DMS153 (cell line): ENCODE results near the gene SLC22A23.

Experiments
- DNase-seq: peaks from one replicate; lab custom pipeline; 2025; lab: John Stamatoyannopoulos, UW

SLC22A23 gene

DNA sequence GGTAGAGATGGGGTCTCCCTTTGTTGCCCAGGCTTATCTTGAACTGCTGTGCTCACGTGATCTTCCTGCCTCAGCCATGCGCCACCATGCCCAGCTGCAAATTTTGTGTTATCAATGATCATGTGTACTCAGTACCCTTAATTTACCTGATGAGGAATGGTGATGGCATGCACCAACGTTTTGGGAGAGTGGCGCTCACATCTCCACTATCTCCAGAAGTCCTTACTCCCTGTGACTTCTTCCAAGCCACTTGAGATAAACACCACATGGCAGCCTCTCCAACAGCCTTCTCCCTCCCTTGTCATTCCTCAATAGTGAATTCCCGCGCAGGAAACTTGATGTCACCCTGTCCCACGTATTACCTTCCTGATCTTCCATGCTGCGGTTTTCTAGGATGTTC is 140.0 kb downstream of the SLC22A23 start:
- DNase-seq, result no peak

GRCh38 chr6:3316331-3316730 is 140.5 kb downstream of the SLC22A23 start:
- DNase-seq, result no peak

- DNase-seq, result no peak
Measured at GRCh38 chr6:3315841-3316240, 141.0 kb downstream of the SLC22A23 start.

GRCh38 chr6:3314621-3315467 is 142.0 kb downstream of the SLC22A23 start:
- no peak for DNase-seq

DNA sequence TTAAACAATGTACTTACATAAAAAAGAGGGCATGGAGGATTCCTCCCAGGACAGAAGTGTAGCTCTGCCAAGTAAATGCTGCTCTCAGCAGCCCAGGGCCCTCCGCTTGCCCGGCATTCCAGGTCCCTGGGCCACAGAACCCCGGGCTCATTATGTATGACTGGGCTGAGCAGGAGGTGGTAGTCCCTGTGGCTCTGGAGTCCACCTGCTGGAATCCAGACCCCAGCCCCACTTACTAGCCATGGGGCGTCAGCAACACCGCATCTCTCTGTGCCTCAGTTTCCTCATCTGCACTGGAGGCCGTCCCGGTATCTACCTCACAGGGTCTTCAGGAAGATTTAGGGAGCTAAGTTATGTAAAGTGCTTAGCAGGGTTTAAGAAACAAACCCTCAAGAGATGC is 142.7 kb downstream of the SLC22A23 start:
- DNase-seq, result no peak

- no peak for DNase-seq
Measured at GRCh38 chr6:3312604-3313231, 144.1 kb downstream of the SLC22A23 start.

DNA sequence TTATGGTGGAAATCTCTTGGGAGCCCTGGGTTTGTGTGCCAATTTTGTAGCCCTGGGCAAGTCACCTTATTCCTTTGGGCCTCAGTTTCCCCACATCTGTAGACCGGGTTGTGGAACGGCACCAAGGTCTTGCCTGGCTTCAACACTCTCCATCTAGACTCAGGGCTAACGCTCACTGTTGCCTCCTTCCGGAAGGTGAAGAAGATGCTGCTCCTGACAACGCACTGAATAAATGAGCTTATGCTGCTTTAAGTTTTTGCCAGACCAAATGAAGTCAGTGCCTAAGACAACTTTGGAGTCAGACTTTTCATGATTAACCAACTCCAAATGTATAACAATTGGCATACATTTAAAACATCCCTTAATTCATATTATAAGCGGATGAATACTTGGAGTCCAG is 145.0 kb downstream of the SLC22A23 start:
- DNase-seq, result no peak

DNA sequence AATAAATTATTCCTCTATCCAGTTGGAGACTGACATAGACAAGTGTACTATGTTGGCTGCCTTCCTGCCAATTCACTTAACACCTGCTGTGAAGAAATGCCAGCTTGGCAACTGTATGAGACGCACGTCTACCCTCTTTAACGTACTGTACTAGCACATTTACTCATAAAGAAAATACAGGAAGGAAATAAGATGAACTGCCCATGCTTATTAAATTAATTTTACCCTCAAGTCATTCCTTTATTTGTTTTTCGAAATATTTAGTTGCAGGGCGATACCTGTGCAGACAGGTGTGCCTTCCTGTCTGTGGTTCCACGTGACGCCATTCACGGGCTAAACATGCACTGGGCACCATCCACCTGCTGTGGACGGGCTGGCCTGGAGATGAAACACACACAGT is 146.1 kb downstream of the SLC22A23 start:
- no peak for DNase-seq

DNA sequence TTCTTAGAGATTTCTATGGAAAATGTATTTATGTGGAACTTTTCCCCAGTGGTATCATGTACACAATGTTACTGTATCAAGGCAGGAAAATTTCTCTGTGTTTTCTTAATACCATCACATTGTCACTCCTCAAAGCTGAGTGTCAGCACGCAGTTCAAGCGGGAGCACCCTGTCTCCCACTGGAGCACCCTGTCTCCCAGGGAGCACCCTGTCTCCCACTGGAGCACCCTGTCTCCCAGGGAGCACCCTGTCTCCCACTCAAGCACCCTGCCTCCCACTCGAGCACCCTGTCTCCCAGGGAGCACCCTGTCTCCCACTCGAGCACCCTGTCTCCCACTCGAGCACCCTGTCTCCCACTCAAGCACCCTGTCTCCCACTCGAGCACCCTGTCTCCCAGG is 146.8 kb downstream of the SLC22A23 start:
- no peak for DNase-seq

DNA sequence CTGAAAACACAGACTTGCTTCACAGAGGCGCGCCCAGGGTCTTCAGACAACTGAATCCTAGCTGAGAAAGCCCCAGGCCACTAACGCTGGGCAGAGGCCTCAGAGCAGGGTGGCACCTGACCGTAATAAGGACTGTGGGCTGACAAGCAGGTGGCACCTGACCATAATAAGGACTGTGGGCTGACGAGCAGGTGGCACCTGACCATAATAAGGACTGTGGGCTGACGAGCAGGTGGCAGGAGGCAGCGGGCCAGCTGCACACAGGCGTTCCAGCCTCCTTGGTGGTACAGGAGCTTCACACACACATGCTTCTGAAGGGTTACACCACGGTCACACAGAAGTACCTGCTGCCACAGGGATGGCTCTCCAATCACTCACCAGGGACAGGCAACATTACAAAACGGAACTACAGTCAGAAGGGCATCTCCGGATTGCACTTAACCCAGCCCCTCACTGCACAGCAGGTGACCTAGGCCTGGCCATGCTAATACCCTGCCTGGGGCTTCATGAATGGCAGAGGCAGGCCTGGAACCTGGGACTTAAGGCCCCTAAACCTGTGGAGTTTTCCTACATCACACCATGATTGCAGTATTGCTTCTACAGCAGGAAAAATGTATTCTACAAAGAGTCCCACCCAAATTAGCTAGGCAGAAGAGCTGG is 147.3 kb downstream of the SLC22A23 start:
- DNase-seq, result peak; percentile 17

GRCh38 chr6:3308106-3308505 is 148.7 kb downstream of the SLC22A23 start:
- DNase-seq, result no peak

DNA sequence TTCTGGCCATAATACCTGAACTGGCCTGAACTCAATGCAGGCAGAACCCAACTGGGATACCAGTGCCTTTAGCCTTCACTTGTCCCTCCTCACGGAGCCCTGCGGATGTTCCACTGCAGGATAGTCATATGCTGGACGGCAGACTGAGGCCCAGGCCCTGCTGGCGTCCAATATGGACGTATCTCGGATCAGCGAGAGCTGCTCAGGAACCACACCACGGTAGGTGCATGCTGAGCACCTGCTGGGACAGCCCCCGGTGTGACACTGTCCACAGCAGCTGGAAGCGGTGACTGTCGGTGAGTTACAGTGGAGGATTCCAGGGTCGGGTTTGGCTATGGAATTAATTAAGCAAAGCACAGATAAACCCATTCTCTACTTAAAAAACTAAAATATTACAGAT is 149.4 kb downstream of the SLC22A23 start:
- DNase-seq, result no peak

GRCh38 chr6:3306848-3307247 is 150.0 kb downstream of the SLC22A23 start:
- DNase-seq, result no peak

DNA sequence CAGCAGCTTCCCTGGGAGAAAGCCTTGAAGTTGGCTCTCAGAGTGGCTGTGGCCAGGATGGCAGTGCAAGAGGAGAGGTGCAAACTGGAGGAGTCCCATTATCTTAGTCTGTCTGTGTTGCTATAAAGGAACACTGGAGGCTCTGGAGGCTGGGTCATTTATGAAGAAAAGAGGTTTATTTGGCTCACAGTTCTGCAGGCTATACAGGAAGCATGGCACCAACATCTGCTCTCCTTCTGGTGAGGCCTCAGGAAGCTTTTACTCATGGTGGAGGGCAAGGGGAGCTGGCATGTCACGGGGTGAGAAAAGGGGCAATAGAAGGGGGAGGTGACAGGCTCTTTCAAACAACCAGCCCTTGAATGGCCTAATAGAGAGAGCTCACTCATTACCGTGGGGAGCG is 151.0 kb downstream of the SLC22A23 start:
- DNase-seq, result no peak

GRCh38 chr6:3305216-3305565 is 151.7 kb downstream of the SLC22A23 start:
- no peak for DNase-seq

GRCh38 chr6:3304500-3305215 is 152.2 kb downstream of the SLC22A23 start:
- no peak for DNase-seq

GRCh38 chr6:3303795-3304411 is 152.9 kb downstream of the SLC22A23 start:
- no peak for DNase-seq

DNA sequence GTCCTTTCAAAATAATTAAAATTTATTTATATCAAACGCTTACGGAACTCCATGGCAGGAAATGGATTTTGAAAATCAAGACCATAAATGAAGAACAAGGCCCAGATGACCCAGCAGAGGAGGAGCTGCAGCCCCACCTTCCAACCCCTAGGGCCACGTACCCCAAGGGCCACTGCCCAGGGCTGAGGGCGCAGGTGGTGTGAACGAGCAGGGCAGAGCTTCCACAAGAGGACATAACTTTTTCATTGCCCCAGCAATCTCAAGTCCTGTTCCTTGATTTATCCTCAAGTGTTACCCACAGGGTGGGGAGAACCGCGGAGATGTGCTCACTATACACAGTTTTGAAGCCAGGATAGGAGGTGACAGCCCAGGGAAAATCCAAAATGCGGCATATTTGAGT is 155.3 kb downstream of the SLC22A23 start:
- no peak for DNase-seq

- no peak for DNase-seq
Measured at GRCh38 chr6:3299221-3299620, 157.6 kb downstream of the SLC22A23 start.

DNA sequence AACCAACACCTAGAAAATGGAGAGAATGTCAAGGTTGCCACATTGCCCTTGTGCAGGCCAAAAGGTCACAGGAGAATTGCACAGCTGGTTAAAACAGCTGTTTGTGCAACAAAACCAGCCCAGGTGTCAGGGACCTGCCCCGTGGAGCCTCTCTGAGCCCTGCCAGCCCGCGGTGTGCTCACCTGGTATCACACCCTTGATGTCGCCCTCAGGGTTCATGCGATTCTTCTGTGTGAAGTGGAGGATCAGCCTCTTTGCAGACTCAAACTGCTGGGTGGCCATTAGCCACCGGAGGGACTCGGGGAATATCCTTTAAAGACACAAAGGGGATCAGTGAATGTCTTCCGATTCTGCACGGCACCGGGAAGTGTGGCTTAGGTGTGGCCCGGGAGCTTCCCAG is 158.9 kb downstream of the SLC22A23 start:
- no peak for DNase-seq

DNA sequence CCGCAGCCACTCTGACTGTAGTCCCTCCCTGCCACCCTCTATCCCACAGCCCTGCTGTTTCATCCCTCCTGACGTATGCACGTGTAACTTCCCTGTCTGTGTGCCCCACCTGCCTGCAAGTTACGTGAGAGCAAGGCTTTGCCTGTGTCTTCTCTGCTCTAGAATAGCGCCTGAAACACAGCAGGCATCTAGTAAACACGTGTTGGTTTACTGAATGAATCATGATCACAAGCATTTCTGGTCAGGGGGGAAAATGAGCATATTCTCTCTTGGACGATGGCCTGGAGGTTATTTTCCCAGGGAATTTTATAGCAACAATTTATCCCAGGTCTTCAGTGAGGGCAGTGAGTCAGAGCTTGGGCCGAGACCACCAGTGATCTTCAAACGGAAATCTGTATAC is 159.8 kb downstream of the SLC22A23 start:
- DNase-seq, result no peak

DNA sequence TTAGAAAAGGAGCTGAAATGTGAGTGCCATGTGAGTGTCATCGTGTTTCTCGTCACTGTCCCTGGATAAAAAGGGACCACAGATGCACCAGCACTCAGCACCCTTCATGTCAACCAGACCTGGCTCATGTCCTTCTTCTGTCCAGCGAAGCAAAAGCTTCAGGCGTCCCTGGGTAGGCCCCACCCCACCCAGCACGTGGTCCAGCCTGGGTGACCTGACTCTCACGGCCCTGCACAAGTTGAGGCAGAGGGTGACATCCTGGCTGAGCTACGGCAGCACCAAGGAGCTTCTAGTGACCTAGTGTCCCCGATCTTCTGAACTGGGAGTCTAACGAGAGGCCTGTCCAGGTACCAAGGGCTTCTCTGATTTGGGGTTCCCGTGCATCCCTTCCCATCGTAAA is 160.3 kb downstream of the SLC22A23 start:
- DNase-seq, result no peak
